Measurements from ENCODE around the gene TBXT.

TBXT gene

DNA sequence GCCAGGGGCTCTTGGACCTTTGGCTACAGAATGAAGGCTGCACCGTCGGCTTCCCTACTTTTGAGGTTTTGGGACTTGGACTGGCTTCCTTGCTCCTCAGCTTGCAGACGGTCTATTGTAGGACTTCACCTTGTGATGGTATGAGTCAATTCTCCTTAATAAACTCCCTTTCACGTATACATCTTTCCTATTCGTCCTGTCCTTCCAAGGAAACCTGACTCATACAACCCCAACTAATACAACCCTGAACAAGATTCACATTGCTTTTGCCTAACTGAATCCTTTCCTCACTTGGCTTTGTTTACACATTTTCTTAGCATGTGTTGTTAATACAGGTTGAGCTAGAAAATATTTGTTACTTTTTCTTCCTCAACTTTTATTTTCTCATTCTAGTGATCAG is 21.9 kb downstream of the TBXT start:
- Histone ChIP-seq H3K27ac (ENCODE audit: extremely low read depth, low read depth, low read length) (no peak overlapping the region), H3K9me3 (ENCODE audit: control insufficient read depth, insufficient read depth, low read depth, low read length) (no peaks in the 10 kb centered on the region), H3K4me3 (ENCODE audit: low read depth, low read length) (no peak overlapping the region), H3K4me1 (ENCODE audit: control insufficient read depth, insufficient read depth, low read length) (no peaks in the 10 kb centered on the region), H3K36me3 (ENCODE audit: control insufficient read depth in 2 of 2, insufficient read depth in 1 of 2, low read length in 2 of 2) (no peaks in the 10 kb centered on the region)
- TF ChIP-seq, protein P1, sequence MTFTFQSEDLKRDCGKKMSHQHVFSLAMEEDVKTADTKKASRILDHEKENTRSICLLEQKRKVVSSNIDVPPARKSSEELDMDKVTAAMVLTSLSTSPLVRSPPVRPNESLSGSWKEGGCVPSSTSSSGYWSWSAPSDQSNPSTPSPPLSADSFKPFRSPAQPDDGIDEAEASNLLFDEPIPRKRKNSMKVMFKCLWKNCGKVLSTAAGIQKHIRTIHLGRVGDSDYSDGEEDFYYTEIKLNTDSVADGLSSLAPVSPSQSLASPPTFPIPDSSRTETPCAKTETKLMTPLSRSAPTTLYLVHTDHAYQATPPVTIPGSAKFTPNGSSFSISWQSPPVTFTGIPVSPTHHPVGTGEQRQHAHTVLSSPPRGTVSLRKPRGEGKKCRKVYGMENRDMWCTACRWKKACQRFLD (tag by site-specific recombination; IDR thresholded peaks at IDR 0.05) = no peak
- no peak for TF ChIP-seq ZNF658 (tag by site-specific recombination; IDR thresholded peaks at IDR 0.05)
- no peak for TF ChIP-seq ZFP41 (tag by site-specific recombination; IDR thresholded peaks at IDR 0.05; ENCODE audit: borderline replicate concordance)
- TF ChIP-seq ZNF639 (tag by site-specific recombination; IDR thresholded peaks at IDR 0.05) = no peak
- TF ChIP-seq ZBTB8A (tag by site-specific recombination; IDR thresholded peaks at IDR 0.05) = no peak
- no peak for TF ChIP-seq ZNF626 (tag by site-specific recombination; IDR thresholded peaks at IDR 0.05)
- TF ChIP-seq EGR2 (tag by site-specific recombination; IDR thresholded peaks at IDR 0.05; ENCODE audit: low read depth) = no peak
- no peak for TF ChIP-seq ZNF561 (tag by site-specific recombination; IDR thresholded peaks at IDR 0.05; ENCODE audit: borderline replicate concordance)
- no peak for TF ChIP-seq ZNF571 (tag by site-specific recombination; IDR thresholded peaks at IDR 0.05)
- no peak for TF ChIP-seq ZNF621 (tag by site-specific recombination; IDR thresholded peaks at IDR 0.05)
- TF ChIP-seq, protein P2, sequence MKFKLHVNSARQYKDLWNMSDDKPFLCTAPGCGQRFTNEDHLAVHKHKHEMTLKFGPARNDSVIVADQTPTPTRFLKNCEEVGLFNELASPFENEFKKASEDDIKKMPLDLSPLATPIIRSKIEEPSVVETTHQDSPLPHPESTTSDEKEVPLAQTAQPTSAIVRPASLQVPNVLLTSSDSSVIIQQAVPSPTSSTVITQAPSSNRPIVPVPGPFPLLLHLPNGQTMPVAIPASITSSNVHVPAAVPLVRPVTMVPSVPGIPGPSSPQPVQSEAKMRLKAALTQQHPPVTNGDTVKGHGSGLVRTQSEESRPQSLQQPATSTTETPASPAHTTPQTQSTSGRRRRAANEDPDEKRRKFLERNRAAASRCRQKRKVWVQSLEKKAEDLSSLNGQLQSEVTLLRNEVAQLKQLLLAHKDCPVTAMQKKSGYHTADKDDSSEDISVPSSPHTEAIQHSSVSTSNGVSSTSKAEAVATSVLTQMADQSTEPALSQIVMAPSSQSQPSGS (tag by site-specific recombination; IDR thresholded peaks at IDR 0.05; ENCODE audit: low read depth) = no peak
- CTCF ChIA-PET = interaction anchor here (0.5 to 3.4 kb wide), 5 partner anchors 11 to 642 kb away, joined by 3 to 16 read pairs (median 4); no protein-coding TSS in a partner anchor
- POLR2A ChIA-PET = interaction anchor here (0.7 kb wide), 2 partner anchors 12 to 218 kb away, joined by 3 to 4 read pairs; no protein-coding TSS in a partner anchor

GRCh38 chr6:166143011-166143410 is 24.6 kb downstream of the TBXT start:
- ChIA-PET POLR2A (no interaction called here), CTCF (interaction anchor here (0.6 to 1.4 kb wide), 4 partner anchors 14 to 932 kb away, joined by 3 to 4 read pairs (median 4); no protein-coding TSS in a partner anchor)
- Histone ChIP-seq H3K4me3 (ENCODE audit: low read depth, low read length) (no peak overlapping the region), H3K27ac (ENCODE audit: extremely low read depth, low read depth, low read length) (no peak overlapping the region), H3K4me1 (ENCODE audit: control insufficient read depth, insufficient read depth, low read length) (no peaks in the 10 kb centered on the region), H3K36me3 (ENCODE audit: control insufficient read depth in 2 of 2, insufficient read depth in 1 of 2, low read length in 2 of 2) (no peaks in the 10 kb centered on the region), H3K9me3 (ENCODE audit: control insufficient read depth, insufficient read depth, low read depth, low read length) (no peaks in the 10 kb centered on the region)
- TF ChIP-seq, protein P3, sequence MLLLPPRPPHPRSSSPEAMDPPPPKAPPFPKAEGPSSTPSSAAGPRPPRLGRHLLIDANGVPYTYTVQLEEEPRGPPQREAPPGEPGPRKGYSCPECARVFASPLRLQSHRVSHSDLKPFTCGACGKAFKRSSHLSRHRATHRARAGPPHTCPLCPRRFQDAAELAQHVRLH (tag by site-specific recombination; IDR thresholded peaks at IDR 0.05) = no peak
- TF ChIP-seq, protein P4, sequence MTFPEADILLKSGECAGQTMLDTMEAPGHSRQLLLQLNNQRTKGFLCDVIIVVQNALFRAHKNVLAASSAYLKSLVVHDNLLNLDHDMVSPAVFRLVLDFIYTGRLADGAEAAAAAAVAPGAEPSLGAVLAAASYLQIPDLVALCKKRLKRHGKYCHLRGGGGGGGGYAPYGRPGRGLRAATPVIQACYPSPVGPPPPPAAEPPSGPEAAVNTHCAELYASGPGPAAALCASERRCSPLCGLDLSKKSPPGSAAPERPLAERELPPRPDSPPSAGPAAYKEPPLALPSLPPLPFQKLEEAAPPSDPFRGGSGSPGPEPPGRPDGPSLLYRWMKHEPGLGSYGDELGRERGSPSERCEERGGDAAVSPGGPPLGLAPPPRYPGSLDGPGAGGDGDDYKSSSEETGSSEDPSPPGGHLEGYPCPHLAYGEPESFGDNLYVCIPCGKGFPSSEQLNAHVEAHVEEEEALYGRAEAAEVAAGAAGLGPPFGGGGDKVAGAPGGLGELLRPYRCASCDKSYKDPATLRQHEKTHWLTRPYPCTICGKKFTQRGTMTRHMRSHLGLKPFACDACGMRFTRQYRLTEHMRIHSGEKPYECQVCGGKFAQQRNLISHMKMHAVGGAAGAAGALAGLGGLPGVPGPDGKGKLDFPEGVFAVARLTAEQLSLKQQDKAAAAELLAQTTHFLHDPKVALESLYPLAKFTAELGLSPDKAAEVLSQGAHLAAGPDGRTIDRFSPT (tag by site-specific recombination; IDR thresholded peaks at IDR 0.05) = no peak
- TF ChIP-seq ZNF423 (tag by site-specific recombination; IDR thresholded peaks at IDR 0.05) (no peak), SALL2 (tag by site-specific recombination; IDR thresholded peaks at IDR 0.05; ENCODE audit: borderline replicate concordance) (no peak), MZF1 (tag by site-specific recombination; IDR thresholded peaks at IDR 0.05; ENCODE audit: borderline replicate concordance) (no peak)
